Measurements from ENCODE around the gene MIER3.

GRCh38 chr5:56977021-56977420 lies 25.1 kb upstream of the MIER3 start:
- TF ChIP-seq CTCF (IDR thresholded peaks at IDR 0.05; ENCODE audit: insufficient read depth, low read length) (no peak), GABPA (IDR thresholded peaks at IDR 0.05; ENCODE audit: low read depth) (no peak), REST (IDR thresholded peaks at IDR 0.05; ENCODE audit: insufficient replicate concordance, low read depth) (no peak), POLR2AphosphoS5 (IDR thresholded peaks at IDR 0.05; ENCODE audit: low read depth) (no peak)

Data from HL-60 (cell line).